Body of pancreas (tissue), 4 donors: ENCODE results near the gene CREBL2.

Experiments
- POLR2A ChIP-seq, 3 donors: fragments of 450-650 bp; IDR thresholded peaks; one replicate each; pipeline ENCODE4 v1.6.1; 2016; ENCODE audit warnings: antibody characterized with exemption in 3 of 3, mild to moderate bottlenecking in 2 of 3
- TF ChIP-seq, protein P1 (sequence below), 7 experiments: fragments of 450-650 bp in 4 of 7; fragments of 200-600 bp in 3 of 7; sonication (generic) in 3 of 7; IDR thresholded peaks; one replicate each; pipeline ENCODE4 v1.5.1; 2016 to 2019; ENCODE audit warnings: antibody characterized with exemption in 7 of 7

DNA sequence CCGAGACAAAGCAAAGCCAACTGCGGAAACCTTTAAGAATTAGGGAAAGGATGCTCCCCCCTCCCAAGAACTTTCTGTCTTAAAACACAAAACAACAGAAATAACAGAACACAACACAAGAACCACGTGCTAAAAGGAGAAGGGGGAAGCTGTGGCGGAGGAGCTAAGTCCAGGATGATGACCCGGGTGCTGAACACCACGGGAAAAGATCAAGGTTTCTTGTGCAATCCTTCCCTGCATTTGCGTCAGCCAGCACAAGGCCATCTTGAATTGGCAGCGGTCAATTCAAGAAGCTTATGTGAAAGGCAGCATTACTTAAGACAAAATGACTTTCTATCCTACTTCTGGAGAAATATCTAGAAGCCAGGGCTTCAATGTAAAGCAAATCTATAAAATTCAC lies 11.0 kb upstream of the CREBL2 start:
- TF ChIP-seq, protein P1, sequence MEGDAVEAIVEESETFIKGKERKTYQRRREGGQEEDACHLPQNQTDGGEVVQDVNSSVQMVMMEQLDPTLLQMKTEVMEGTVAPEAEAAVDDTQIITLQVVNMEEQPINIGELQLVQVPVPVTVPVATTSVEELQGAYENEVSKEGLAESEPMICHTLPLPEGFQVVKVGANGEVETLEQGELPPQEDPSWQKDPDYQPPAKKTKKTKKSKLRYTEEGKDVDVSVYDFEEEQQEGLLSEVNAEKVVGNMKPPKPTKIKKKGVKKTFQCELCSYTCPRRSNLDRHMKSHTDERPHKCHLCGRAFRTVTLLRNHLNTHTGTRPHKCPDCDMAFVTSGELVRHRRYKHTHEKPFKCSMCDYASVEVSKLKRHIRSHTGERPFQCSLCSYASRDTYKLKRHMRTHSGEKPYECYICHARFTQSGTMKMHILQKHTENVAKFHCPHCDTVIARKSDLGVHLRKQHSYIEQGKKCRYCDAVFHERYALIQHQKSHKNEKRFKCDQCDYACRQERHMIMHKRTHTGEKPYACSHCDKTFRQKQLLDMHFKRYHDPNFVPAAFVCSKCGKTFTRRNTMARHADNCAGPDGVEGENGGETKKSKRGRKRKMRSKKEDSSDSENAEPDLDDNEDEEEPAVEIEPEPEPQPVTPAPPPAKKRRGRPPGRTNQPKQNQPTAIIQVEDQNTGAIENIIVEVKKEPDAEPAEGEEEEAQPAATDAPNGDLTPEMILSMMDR (IDR thresholded peaks at IDR 0.05): no peak
- no peak for TF ChIP-seq POLR2A (IDR thresholded peaks at IDR 0.05)
